Measurements from ENCODE around the gene BEST2.
A peak's percentile ranks its signal among the peaks of the same experiment; 100 is the strongest.
"Not testable (repeated sequence)": the region's sequence is repeated elsewhere in the genome, so short reads cannot be mapped to it uniquely, and the experiment has no call there.

BEST2 gene

GRCh38 chr19:12797141-12797587, 45.6 kb downstream of the BEST2 start:
- Histone ChIP-seq H3K36me3 (peaks cover 12 to 27% (median 25%) of the 10 kb centered on the region in 3 donors), H3K27me3 (no peaks in the 10 kb centered on the region), H3K4me1 (peaks cover 0 to 36% (median 28%) of the 10 kb centered on the region in 4 donors), H3K4me3 (no peak overlapping the region), H3K27ac (no peak overlapping the region), H3K9me3 (no peaks in the 10 kb centered on the region)
- DNase-seq = no peak
- TF ChIP-seq CTCF (IDR thresholded peaks at IDR 0.05) = no peak
- intact Hi-C loops (cut with DNase I; ENCODE audit: low total_unique reads) = loop anchor here (2.0 to 10.0 kb wide), 2 partner anchors 30 to 1048 kb away; no protein-coding TSS in a partner anchor

- Histone ChIP-seq H3K4me1 (peaks cover 0 to 40% (median 32%) of the 10 kb centered on the region in 4 donors), H3K36me3 (peaks cover 12 to 22% (median 21%) of the 10 kb centered on the region in 3 donors)
- not testable (repeated sequence) for H3K27ac ChIP-seq, H3K4me3 ChIP-seq, DNase-seq, H3K27me3 ChIP-seq, H3K9me3 ChIP-seq
- intact Hi-C loops (cut with DNase I; ENCODE audit: low total_unique reads) = loop anchor here (2.0 to 10.0 kb wide), 2 partner anchors 31 to 1047 kb away; no protein-coding TSS in a partner anchor
These were observed 46.0 kb downstream of the BEST2 start for GRCh38 chr19:12797607-12798006.

- peaks cover 12 to 18% (median 18%) of the 10 kb centered on the region in 3 donors for H3K36me3 ChIP-seq
- no peaks in the 10 kb centered on the region for H3K27me3 ChIP-seq
- peaks cover 0 to 31% (median 24%) of the 10 kb centered on the region in 4 donors for H3K4me1 ChIP-seq
- no peak for DNase-seq
- no peak overlapping the region for H3K4me3 ChIP-seq
- intact Hi-C loops (cut with DNase I; ENCODE audit: low total_unique reads) = loop anchor here (10.0 kb wide), 1 partner anchor 1045 kb away; no protein-coding TSS in a partner anchor
- H3K9me3 ChIP-seq = no peaks in the 10 kb centered on the region
- peak overlapping the region in 1 of 2 donors; percentile 82 for H3K27ac ChIP-seq
- no peak for TF ChIP-seq CTCF (IDR thresholded peaks at IDR 0.05)
These were observed 48.3 kb downstream of the BEST2 start for GRCh38 chr19:12799742-12800465.

GRCh38 chr19:12800466-12800770, 48.8 kb downstream of the BEST2 start:
- peak overlapping the region in 1 of 2 donors; percentile 82 for H3K27ac ChIP-seq
- no peak for TF ChIP-seq CTCF (IDR thresholded peaks at IDR 0.05)
- intact Hi-C loops (cut with DNase I; ENCODE audit: low total_unique reads) = no loop called here

GRCh38 chr19:12800923-12801465, 49.4 kb downstream of the BEST2 start:
- DNase-seq = peak in 1 of 2 donors; percentile 71
- intact Hi-C loops (cut with DNase I; ENCODE audit: low total_unique reads) = no loop called here
- no peak for TF ChIP-seq CTCF (IDR thresholded peaks at IDR 0.05)
- peak overlapping the region; percentile 62 to 82 for H3K27ac ChIP-seq
- H3K36me3 ChIP-seq = peaks cover 12 to 18% (median 18%) of the 10 kb centered on the region in 3 donors
- H3K4me3 ChIP-seq = peak overlapping the region; percentile 65 to 66
- no peaks in the 10 kb centered on the region for H3K9me3 ChIP-seq
- peaks cover 0 to 27% (median 19%) of the 10 kb centered on the region in 4 donors for H3K4me1 ChIP-seq
- no peaks in the 10 kb centered on the region for H3K27me3 ChIP-seq

More at GRCh38 chr19:12800466-12800770, 48.8 kb downstream of the BEST2 start:
- H3K36me3 ChIP-seq = peaks cover 12 to 18% (median 18%) of the 10 kb centered on the region in 3 donors
- H3K4me3 ChIP-seq = peak overlapping the region; percentile 65 to 66
- H3K27me3 ChIP-seq = no peaks in the 10 kb centered on the region
- peaks cover 0 to 31% (median 23%) of the 10 kb centered on the region in 4 donors for H3K4me1 ChIP-seq
- no peaks in the 10 kb centered on the region for H3K9me3 ChIP-seq
- no peak for DNase-seq

All from tibial artery (tissue), 4 donors.